Lower leg skin (tissue), 4 donors: Measurements from ENCODE around the gene RASSF5. TPM values are rescaled to one million over a fixed set of nuclear protein-coding genes. Genes with fewer than 3 reads are reported as not detected.
"Not testable (repeated sequence)": the region's sequence is repeated elsewhere in the genome, so short reads cannot be mapped to it uniquely, and the experiment has no call there.

ENCODE experiments used
- DNase-seq, 2 donors: peaks; one replicate each; pipeline ENCODE4 v3.0.0-alpha.2; 2019; ENCODE audit warnings: low spot score in 2 of 2
- H3K4me3 ChIP-seq: fragments of 200-600 bp; sonication (generic); 2 replicates; pipeline ENCODE4 v1.5.1; 2017; ENCODE audit warnings: mild to moderate bottlenecking, low read depth; ENCODE audit not compliant: poor library complexity, severe bottlenecking
- CTCF ChIP-seq, 3 donors: fragments of 450-650 bp; IDR thresholded peaks; one replicate each; pipeline ENCODE4 v1.5.1; 2016; ENCODE audit warnings: antibody characterized with exemption in 3 of 3, mild to moderate bottlenecking in 3 of 3, moderate library complexity in 2 of 3
- POLR2A ChIP-seq, 2 donors: fragments of 450-650 bp; IDR thresholded peaks; one replicate each; pipeline ENCODE4 v1.6.1; 2016 to 2017; ENCODE audit warnings: antibody characterized with exemption in 2 of 2, mild to moderate bottlenecking in 1 of 2, moderate library complexity in 1 of 2
- WGBS, 2 donors: methylation state at CpG; one replicate each; pipeline ENCODE4 v1.1.5; 2018; 5-methylcytosine and 5-hydroxymethylcytosine counted together
- intact Hi-C: fragments of 100-400 bp; cut with DNase I; formaldehyde crosslinking; loops from one replicate; pipeline ENCODE4 v1.15.0; 2023; ENCODE audit warnings: low total_unique reads
- total RNA-seq, 4 donors: library from RNA; depleted of rRNA; stranded (reverse); fragments of >200 nt; gene quantifications; one replicate each; pipeline ENCODE4 v1.1.0, GENCODE V29; 2016

The RASSF5 gene
- total RNA-seq, 4 donors from 2014 or later = 81.3 to 102 (median 86.1) TPM

GRCh38 chr1:206477581-206478380, 29.6 kb upstream of the RASSF5 start:
- intact Hi-C loops = no loop called here
- H3K4me3 ChIP-seq = no peak overlapping the region
- DNase-seq = no peak
- no peak for TF ChIP-seq POLR2A (IDR thresholded peaks at IDR 0.05)
- no peak for TF ChIP-seq CTCF (IDR thresholded peaks at IDR 0.05)
- WGBS, 2 donors = 80 to 84% methylated on average over 16 to 21 of the region's 21 CpGs

- intact Hi-C loops = no loop called here
- WGBS, 2 donors = 88 to 95% methylated on average over 11 of the region's 11 CpGs
- TF ChIP-seq CTCF (IDR thresholded peaks at IDR 0.05) (no peak), POLR2A (IDR thresholded peaks at IDR 0.05) (no peak)
- H3K4me3 ChIP-seq = no peak overlapping the region
- DNase-seq = no peak
These were observed 28.6 kb upstream of the RASSF5 start for GRCh38 chr1:206478746-206479145.

GRCh38 chr1:206479183-206480125, 27.9 kb upstream of the RASSF5 start:
- intact Hi-C loops = loop anchor here (10.0 kb wide), 1 partner anchor 435 kb away; no protein-coding TSS in a partner anchor
- WGBS, 2 donors = 69 to 82% methylated on average over 14 of the region's 14 CpGs
- peak in 1 of 2 donors; percentile 75 for DNase-seq
- TF ChIP-seq CTCF (IDR thresholded peaks at IDR 0.05) = no peak
- H3K4me3 ChIP-seq = no peak overlapping the region

- H3K4me3 ChIP-seq = no peak overlapping the region
- no peak for TF ChIP-seq POLR2A (IDR thresholded peaks at IDR 0.05)
- TF ChIP-seq CTCF (IDR thresholded peaks at IDR 0.05) = no peak
- DNase-seq = no peak
- intact Hi-C loops = loop anchor here (10.0 kb wide), 1 partner anchor 435 kb away; no protein-coding TSS in a partner anchor
- WGBS, 2 donors = 91 to 93% methylated on average over 7 to 8 of the region's 8 CpGs
These were observed 27.1 kb upstream of the RASSF5 start for GRCh38 chr1:206480211-206480610.

- DNase-seq = peak in 1 of 2 donors; percentile 68
- 45 to 52% methylated on average over 2 of the region's 2 CpGs for WGBS, 2 donors
- no peak overlapping the region for H3K4me3 ChIP-seq
- intact Hi-C loops = loop anchor here (10.0 kb wide), 1 partner anchor 432 kb away; no protein-coding TSS in a partner anchor
- TF ChIP-seq CTCF (IDR thresholded peaks at IDR 0.05) (no peak), POLR2A (IDR thresholded peaks at IDR 0.05) (no peak)
These were observed 24.7 kb upstream of the RASSF5 start for GRCh38 chr1:206482611-206483010.

- WGBS, 2 donors = 91 to 96% methylated on average over 1 of the region's 1 CpG
- not testable (repeated sequence) for DNase-seq, H3K4me3 ChIP-seq
- intact Hi-C loops = loop anchor here (10.0 kb wide), 1 partner anchor 431 kb away; no protein-coding TSS in a partner anchor
These were observed 23.5 kb upstream of the RASSF5 start for GRCh38 chr1:206483864-206484263.
